ENCODE results near the gene TGFBI.

TGFBI gene

GRCh38 chr5:136084698-136085097 is 55.9 kb downstream of the TGFBI start:
- peaks cover 21 to 24% of the 10 kb centered on the region in 2 donors for H3K4me1 ChIP-seq (ENCODE audit: control insufficient read depth in 2 of 2, insufficient read depth in 2 of 2, low read length in 2 of 2)
- H3K4me3 ChIP-seq (ENCODE audit: low read length in 2 of 2), result no peak overlapping the region

GRCh38 chr5:136086783-136087566 is 58.2 kb downstream of the TGFBI start:
- Histone ChIP-seq H3K27ac (ENCODE audit: low read depth in 2 of 2, low read length in 2 of 2) (no peak overlapping the region), H3K27me3 (ENCODE audit: control insufficient read depth in 2 of 2, insufficient read depth in 2 of 2, low read length in 2 of 2) (no peaks in the 10 kb centered on the region), H3K9ac (ENCODE audit: low read depth in 1 of 2, low read length in 2 of 2) (no peak overlapping the region), H3K4me1 (ENCODE audit: control insufficient read depth in 2 of 2, insufficient read depth in 2 of 2, low read length in 2 of 2) (peaks cover 20 to 33% of the 10 kb centered on the region in 2 donors), H3K9me3 (ENCODE audit: control insufficient read depth in 2 of 2, low read length in 2 of 2) (no peaks in the 10 kb centered on the region), H3K36me3 (ENCODE audit: control insufficient read depth in 2 of 2, insufficient read depth in 2 of 2, low read length in 2 of 2) (no peaks in the 10 kb centered on the region), H3K4me3 (ENCODE audit: low read length in 2 of 2) (no peak overlapping the region)

More at GRCh38 chr5:136084698-136085097, 55.9 kb downstream of the TGFBI start:
- no peaks in the 10 kb centered on the region for H3K36me3 ChIP-seq (ENCODE audit: control insufficient read depth in 2 of 2, insufficient read depth in 2 of 2, low read length in 2 of 2)
- H3K9me3 ChIP-seq (ENCODE audit: control insufficient read depth in 2 of 2, low read length in 2 of 2), result no peaks in the 10 kb centered on the region
- H3K27me3 ChIP-seq (ENCODE audit: control insufficient read depth in 2 of 2, insufficient read depth in 2 of 2, low read length in 2 of 2), result no peaks in the 10 kb centered on the region
- H3K9ac ChIP-seq (ENCODE audit: low read depth in 1 of 2, low read length in 2 of 2), result no peak overlapping the region
- H3K27ac ChIP-seq (ENCODE audit: low read depth in 2 of 2, low read length in 2 of 2), result no peak overlapping the region

GRCh38 chr5:136087961-136088871 is 59.4 kb downstream of the TGFBI start:
- no peak overlapping the region for H3K4me3 ChIP-seq (ENCODE audit: low read length in 2 of 2)
- H3K9ac ChIP-seq (ENCODE audit: low read depth in 1 of 2, low read length in 2 of 2), result peak overlapping the region in 1 of 2 donors; percentile 28
- H3K9me3 ChIP-seq (ENCODE audit: control insufficient read depth in 2 of 2, low read length in 2 of 2), result no peaks in the 10 kb centered on the region
- H3K27me3 ChIP-seq (ENCODE audit: control insufficient read depth in 2 of 2, insufficient read depth in 2 of 2, low read length in 2 of 2), result no peaks in the 10 kb centered on the region
- H3K4me1 ChIP-seq (ENCODE audit: control insufficient read depth in 2 of 2, insufficient read depth in 2 of 2, low read length in 2 of 2), result peaks cover 20 to 33% of the 10 kb centered on the region in 2 donors
- no peaks in the 10 kb centered on the region for H3K36me3 ChIP-seq (ENCODE audit: control insufficient read depth in 2 of 2, insufficient read depth in 2 of 2, low read length in 2 of 2)
- peak overlapping the region; percentile 60 to 76 for H3K27ac ChIP-seq (ENCODE audit: low read depth in 2 of 2, low read length in 2 of 2)

GRCh38 chr5:136089791-136090190 is 61.0 kb downstream of the TGFBI start:
- H3K27ac ChIP-seq (ENCODE audit: low read depth in 2 of 2, low read length in 2 of 2), result peak overlapping the region; percentile 13 to 50
- peaks cover 25 to 39% of the 10 kb centered on the region in 2 donors for H3K4me1 ChIP-seq (ENCODE audit: control insufficient read depth in 2 of 2, insufficient read depth in 2 of 2, low read length in 2 of 2)
- no peak overlapping the region for H3K4me3 ChIP-seq (ENCODE audit: low read length in 2 of 2)
- H3K9me3 ChIP-seq (ENCODE audit: control insufficient read depth in 2 of 2, low read length in 2 of 2), result no peaks in the 10 kb centered on the region
- no peak overlapping the region for H3K9ac ChIP-seq (ENCODE audit: low read depth in 1 of 2, low read length in 2 of 2)
- H3K27me3 ChIP-seq (ENCODE audit: control insufficient read depth in 2 of 2, insufficient read depth in 2 of 2, low read length in 2 of 2), result no peaks in the 10 kb centered on the region
- H3K36me3 ChIP-seq (ENCODE audit: control insufficient read depth in 2 of 2, insufficient read depth in 2 of 2, low read length in 2 of 2), result no peaks in the 10 kb centered on the region

GRCh38 chr5:136090319-136090718 is 61.5 kb downstream of the TGFBI start:
- no peak overlapping the region for H3K4me3 ChIP-seq (ENCODE audit: low read length in 2 of 2)
- H3K9ac ChIP-seq (ENCODE audit: low read depth in 1 of 2, low read length in 2 of 2), result no peak overlapping the region
- H3K4me1 ChIP-seq (ENCODE audit: control insufficient read depth in 2 of 2, insufficient read depth in 2 of 2, low read length in 2 of 2), result peaks cover 30 to 44% of the 10 kb centered on the region in 2 donors
- H3K27me3 ChIP-seq (ENCODE audit: control insufficient read depth in 2 of 2, insufficient read depth in 2 of 2, low read length in 2 of 2), result no peaks in the 10 kb centered on the region
- no peaks in the 10 kb centered on the region for H3K9me3 ChIP-seq (ENCODE audit: control insufficient read depth in 2 of 2, low read length in 2 of 2)
- H3K36me3 ChIP-seq (ENCODE audit: control insufficient read depth in 2 of 2, insufficient read depth in 2 of 2, low read length in 2 of 2), result no peaks in the 10 kb centered on the region
- H3K27ac ChIP-seq (ENCODE audit: low read depth in 2 of 2, low read length in 2 of 2), result peak overlapping the region; percentile 13 to 50

GRCh38 chr5:136094189-136094912 is 65.6 kb downstream of the TGFBI start:
- H3K9me3 ChIP-seq (ENCODE audit: control insufficient read depth in 2 of 2, low read length in 2 of 2), result no peaks in the 10 kb centered on the region
- peak overlapping the region in 1 of 2 donors; percentile 24 for H3K9ac ChIP-seq (ENCODE audit: low read depth in 1 of 2, low read length in 2 of 2)
- no peaks in the 10 kb centered on the region for H3K27me3 ChIP-seq (ENCODE audit: control insufficient read depth in 2 of 2, insufficient read depth in 2 of 2, low read length in 2 of 2)
- peaks cover 17 to 28% of the 10 kb centered on the region in 2 donors for H3K4me1 ChIP-seq (ENCODE audit: control insufficient read depth in 2 of 2, insufficient read depth in 2 of 2, low read length in 2 of 2)
- no peak overlapping the region for H3K4me3 ChIP-seq (ENCODE audit: low read length in 2 of 2)
- no peaks in the 10 kb centered on the region for H3K36me3 ChIP-seq (ENCODE audit: control insufficient read depth in 2 of 2, insufficient read depth in 2 of 2, low read length in 2 of 2)
- peak overlapping the region; percentile 33 to 69 for H3K27ac ChIP-seq (ENCODE audit: low read depth in 2 of 2, low read length in 2 of 2)

- Histone ChIP-seq H3K4me3 (ENCODE audit: low read length in 2 of 2) (peak overlapping the region in 1 of 2 donors; percentile 17), H3K27ac (ENCODE audit: low read depth in 2 of 2, low read length in 2 of 2) (peak overlapping the region; percentile 33 to 69), H3K4me1 (ENCODE audit: control insufficient read depth in 2 of 2, insufficient read depth in 2 of 2, low read length in 2 of 2) (peaks cover 12 to 21% of the 10 kb centered on the region in 2 donors), H3K36me3 (ENCODE audit: control insufficient read depth in 2 of 2, insufficient read depth in 2 of 2, low read length in 2 of 2) (no peaks in the 10 kb centered on the region), H3K9me3 (ENCODE audit: control insufficient read depth in 2 of 2, low read length in 2 of 2) (no peaks in the 10 kb centered on the region), H3K27me3 (ENCODE audit: control insufficient read depth in 2 of 2, insufficient read depth in 2 of 2, low read length in 2 of 2) (no peaks in the 10 kb centered on the region), H3K9ac (ENCODE audit: low read depth in 1 of 2, low read length in 2 of 2) (peak overlapping the region in 1 of 2 donors; percentile 24)
These were observed 66.3 kb downstream of the TGFBI start for GRCh38 chr5:136094913-136095641.

- Histone ChIP-seq H3K27ac (ENCODE audit: low read depth in 2 of 2, low read length in 2 of 2) (no peak overlapping the region), H3K9ac (ENCODE audit: low read depth in 1 of 2, low read length in 2 of 2) (no peak overlapping the region), H3K27me3 (ENCODE audit: control insufficient read depth in 2 of 2, insufficient read depth in 2 of 2, low read length in 2 of 2) (no peaks in the 10 kb centered on the region), H3K9me3 (ENCODE audit: control insufficient read depth in 2 of 2, low read length in 2 of 2) (no peaks in the 10 kb centered on the region), H3K36me3 (ENCODE audit: control insufficient read depth in 2 of 2, insufficient read depth in 2 of 2, low read length in 2 of 2) (no peaks in the 10 kb centered on the region), H3K4me3 (ENCODE audit: low read length in 2 of 2) (no peak overlapping the region), H3K4me1 (ENCODE audit: control insufficient read depth in 2 of 2, insufficient read depth in 2 of 2, low read length in 2 of 2) (peaks cover 11 to 15% of the 10 kb centered on the region in 2 donors)
These were observed 69.4 kb downstream of the TGFBI start for GRCh38 chr5:136098176-136098575.

- Histone ChIP-seq H3K9ac (ENCODE audit: low read depth in 1 of 2, low read length in 2 of 2) (no peak overlapping the region), H3K27me3 (ENCODE audit: control insufficient read depth in 2 of 2, insufficient read depth in 2 of 2, low read length in 2 of 2) (no peaks in the 10 kb centered on the region), H3K4me3 (ENCODE audit: low read length in 2 of 2) (no peak overlapping the region), H3K27ac (ENCODE audit: low read depth in 2 of 2, low read length in 2 of 2) (no peak overlapping the region), H3K36me3 (ENCODE audit: control insufficient read depth in 2 of 2, insufficient read depth in 2 of 2, low read length in 2 of 2) (no peaks in the 10 kb centered on the region), H3K9me3 (ENCODE audit: control insufficient read depth in 2 of 2, low read length in 2 of 2) (no peaks in the 10 kb centered on the region), H3K4me1 (ENCODE audit: control insufficient read depth in 2 of 2, insufficient read depth in 2 of 2, low read length in 2 of 2) (peaks cover 6 to 9% of the 10 kb centered on the region in 2 donors)
These were observed 71.1 kb downstream of the TGFBI start for GRCh38 chr5:136099870-136100269.

All from mucosa of rectum (tissue), 2 donors.